ENCODE measurements around the gene AMOTL2. TPM values are rescaled to one million over a fixed set of nuclear protein-coding genes. Genes with fewer than 3 reads are reported as not detected.

AMOTL2 gene
- total and polyA plus RNA-seq, 9 of the 15 experiments (the other 6 are each of a cell fraction or from before 2014, with no cell fraction given) = 0.12 to 0.31 TPM; not detected in 7

DNA sequence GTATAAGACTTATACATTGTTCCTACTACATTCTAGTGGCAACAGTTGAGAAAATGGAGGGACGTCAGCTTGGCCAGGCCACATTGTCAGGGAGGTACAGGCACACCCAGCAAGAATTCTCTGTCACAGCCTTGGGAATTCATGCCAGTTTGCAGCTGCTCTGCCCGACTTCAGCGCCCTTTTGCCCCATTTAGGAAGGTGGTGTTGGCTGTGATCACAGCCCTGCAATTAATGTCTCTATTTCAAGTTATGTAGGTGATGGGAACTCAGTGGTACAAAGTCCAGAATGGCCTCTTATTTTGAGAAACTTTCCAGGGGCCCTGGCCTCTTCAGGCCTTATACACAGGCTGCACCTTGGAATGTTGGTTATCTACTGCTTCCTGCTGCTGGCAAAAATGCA, 26.7 kb downstream of the AMOTL2 start:
- POLR2A ChIA-PET = no interaction called here
- Histone ChIP-seq H3K9ac (ENCODE audit: insufficient read depth in 1 of 2, low read depth in 2 of 2, low read length in 2 of 2) (no peak overlapping the region), H3K27ac (ENCODE audit: extremely low read depth, low read depth, low read length) (no peak overlapping the region), H3K79me2 (ENCODE audit: control insufficient read depth, insufficient read depth, low read length) (no peaks in the 10 kb centered on the region), H3K9me3 (replicated peaks; ENCODE audit: control insufficient read depth, insufficient read depth, low read depth, low read length) (no peaks in the 10 kb centered on the region), H3K4me2 (ENCODE audit: insufficient read depth, low read length) (no peak overlapping the region), H3K4me3 (no peak overlapping the region), H3K4me1 (replicated peaks in 1 of 2; ENCODE audit: control insufficient read depth in 2 of 2, insufficient read depth in 2 of 2, low read length in 2 of 2) (no peaks in the 10 kb centered on the region), H3K36me3 (ENCODE audit: control insufficient read depth, insufficient read depth, low read length) (no peaks in the 10 kb centered on the region), H3K9me1 (ENCODE audit: control insufficient read depth, insufficient read depth, low read length) (no peaks in the 10 kb centered on the region), H4K20me1 (replicated peaks; ENCODE audit: control insufficient read depth, insufficient read depth, low read length) (no peaks in the 10 kb centered on the region), H3K27me3 (ENCODE audit: control insufficient read depth in 2 of 2, insufficient read depth in 2 of 2, low read length in 2 of 2) (no peaks in the 10 kb centered on the region), H2AFZ (ENCODE audit: low read depth, low read length) (no peak overlapping the region)
- DNase-seq (ENCODE audit: extremely low read depth in 1 of 4, low spot score in 3 of 4) = no peak
- BruUV-seq (replicated peaks) = no TSS peak
- no peak for FAIRE-seq
- CTCF ChIA-PET (ENCODE audit: low intra/inter-chr PET ratio) = no interaction called here
- no peak for ATAC-seq
- intact Hi-C loops (cut with micrococcal nuclease) = no loop called here
- in situ Hi-C loops (cut with MboI) = no loop called here
- WGBS (ENCODE audit: insufficient coverage, low coverage, missing lambda C conversion rate) = 0% methylated on average over 3 of the region's 3 CpGs
- TF ChIP-seq CCAR2 (IDR thresholded peaks at IDR 0.05; ENCODE audit: low read depth, low read length) = no peak
- no peak for TF ChIP-seq GTF2A2 (tag; IDR thresholded peaks at IDR 0.05)
- TF ChIP-seq, protein P1, sequence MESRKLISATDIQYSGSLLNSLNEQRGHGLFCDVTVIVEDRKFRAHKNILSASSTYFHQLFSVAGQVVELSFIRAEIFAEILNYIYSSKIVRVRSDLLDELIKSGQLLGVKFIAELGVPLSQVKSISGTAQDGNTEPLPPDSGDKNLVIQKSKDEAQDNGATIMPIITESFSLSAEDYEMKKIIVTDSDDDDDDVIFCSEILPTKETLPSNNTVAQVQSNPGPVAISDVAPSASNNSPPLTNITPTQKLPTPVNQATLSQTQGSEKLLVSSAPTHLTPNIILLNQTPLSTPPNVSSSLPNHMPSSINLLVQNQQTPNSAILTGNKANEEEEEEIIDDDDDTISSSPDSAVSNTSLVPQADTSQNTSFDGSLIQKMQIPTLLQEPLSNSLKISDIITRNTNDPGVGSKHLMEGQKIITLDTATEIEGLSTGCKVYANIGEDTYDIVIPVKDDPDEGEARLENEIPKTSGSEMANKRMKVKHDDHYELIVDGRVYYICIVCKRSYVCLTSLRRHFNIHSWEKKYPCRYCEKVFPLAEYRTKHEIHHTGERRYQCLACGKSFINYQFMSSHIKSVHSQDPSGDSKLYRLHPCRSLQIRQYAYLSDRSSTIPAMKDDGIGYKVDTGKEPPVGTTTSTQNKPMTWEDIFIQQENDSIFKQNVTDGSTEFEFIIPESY (CRISPR knock-in tag; IDR thresholded peaks at IDR 0.05) = no peak
- TF ChIP-seq MCM3 (IDR thresholded peaks at IDR 0.05) = no peak
- TF ChIP-seq CEBPG (CRISPR knock-in tag; IDR thresholded peaks at IDR 0.05) = no peak
- no peak for TF ChIP-seq CEBPG (tag; conservative IDR thresholded peaks at IDR 0.05 in 1 of 2, IDR thresholded peaks at IDR 0.05 in 1 of 2)
- TF ChIP-seq, protein P2, sequence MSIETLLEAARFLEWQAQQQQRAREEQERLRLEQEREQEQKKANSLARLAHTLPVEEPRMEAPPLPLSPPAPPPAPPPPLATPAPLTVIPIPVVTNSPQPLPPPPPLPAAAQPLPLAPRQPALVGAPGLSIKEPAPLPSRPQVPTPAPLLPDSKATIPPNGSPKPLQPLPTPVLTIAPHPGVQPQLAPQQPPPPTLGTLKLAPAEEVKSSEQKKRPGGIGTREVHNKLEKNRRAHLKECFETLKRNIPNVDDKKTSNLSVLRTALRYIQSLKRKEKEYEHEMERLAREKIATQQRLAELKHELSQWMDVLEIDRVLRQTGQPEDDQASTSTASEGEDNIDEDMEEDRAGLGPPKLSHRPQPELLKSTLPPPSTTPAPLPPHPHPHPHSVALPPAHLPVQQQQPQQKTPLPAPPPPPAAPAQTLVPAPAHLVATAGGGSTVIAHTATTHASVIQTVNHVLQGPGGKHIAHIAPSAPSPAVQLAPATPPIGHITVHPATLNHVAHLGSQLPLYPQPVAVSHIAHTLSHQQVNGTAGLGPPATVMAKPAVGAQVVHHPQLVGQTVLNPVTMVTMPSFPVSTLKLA (conservative IDR thresholded peaks at IDR 0.05) = no peak
- TF ChIP-seq FOXM1 (IDR thresholded peaks at IDR 0.05; ENCODE audit: low read depth) = no peak
- TF ChIP-seq FOXM1 (CRISPR knock-in tag; IDR thresholded peaks at IDR 0.05; ENCODE audit: low read depth) = no peak
- TF ChIP-seq, protein P3, sequence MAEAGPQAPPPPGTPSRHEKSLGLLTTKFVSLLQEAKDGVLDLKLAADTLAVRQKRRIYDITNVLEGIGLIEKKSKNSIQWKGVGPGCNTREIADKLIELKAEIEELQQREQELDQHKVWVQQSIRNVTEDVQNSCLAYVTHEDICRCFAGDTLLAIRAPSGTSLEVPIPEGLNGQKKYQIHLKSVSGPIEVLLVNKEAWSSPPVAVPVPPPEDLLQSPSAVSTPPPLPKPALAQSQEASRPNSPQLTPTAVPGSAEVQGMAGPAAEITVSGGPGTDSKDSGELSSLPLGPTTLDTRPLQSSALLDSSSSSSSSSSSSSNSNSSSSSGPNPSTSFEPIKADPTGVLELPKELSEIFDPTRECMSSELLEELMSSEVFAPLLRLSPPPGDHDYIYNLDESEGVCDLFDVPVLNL (CRISPR knock-in tag; IDR thresholded peaks at IDR 0.05; ENCODE audit: low read depth) = no peak
- TF ChIP-seq, protein P4, sequence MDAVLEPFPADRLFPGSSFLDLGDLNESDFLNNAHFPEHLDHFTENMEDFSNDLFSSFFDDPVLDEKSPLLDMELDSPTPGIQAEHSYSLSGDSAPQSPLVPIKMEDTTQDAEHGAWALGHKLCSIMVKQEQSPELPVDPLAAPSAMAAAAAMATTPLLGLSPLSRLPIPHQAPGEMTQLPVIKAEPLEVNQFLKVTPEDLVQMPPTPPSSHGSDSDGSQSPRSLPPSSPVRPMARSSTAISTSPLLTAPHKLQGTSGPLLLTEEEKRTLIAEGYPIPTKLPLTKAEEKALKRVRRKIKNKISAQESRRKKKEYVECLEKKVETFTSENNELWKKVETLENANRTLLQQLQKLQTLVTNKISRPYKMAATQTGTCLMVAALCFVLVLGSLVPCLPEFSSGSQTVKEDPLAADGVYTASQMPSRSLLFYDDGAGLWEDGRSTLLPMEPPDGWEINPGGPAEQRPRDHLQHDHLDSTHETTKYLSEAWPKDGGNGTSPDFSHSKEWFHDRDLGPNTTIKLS (IDR thresholded peaks at IDR 0.05; ENCODE audit: borderline replicate concordance, low read depth) = no peak
- TF ChIP-seq, protein P5, sequence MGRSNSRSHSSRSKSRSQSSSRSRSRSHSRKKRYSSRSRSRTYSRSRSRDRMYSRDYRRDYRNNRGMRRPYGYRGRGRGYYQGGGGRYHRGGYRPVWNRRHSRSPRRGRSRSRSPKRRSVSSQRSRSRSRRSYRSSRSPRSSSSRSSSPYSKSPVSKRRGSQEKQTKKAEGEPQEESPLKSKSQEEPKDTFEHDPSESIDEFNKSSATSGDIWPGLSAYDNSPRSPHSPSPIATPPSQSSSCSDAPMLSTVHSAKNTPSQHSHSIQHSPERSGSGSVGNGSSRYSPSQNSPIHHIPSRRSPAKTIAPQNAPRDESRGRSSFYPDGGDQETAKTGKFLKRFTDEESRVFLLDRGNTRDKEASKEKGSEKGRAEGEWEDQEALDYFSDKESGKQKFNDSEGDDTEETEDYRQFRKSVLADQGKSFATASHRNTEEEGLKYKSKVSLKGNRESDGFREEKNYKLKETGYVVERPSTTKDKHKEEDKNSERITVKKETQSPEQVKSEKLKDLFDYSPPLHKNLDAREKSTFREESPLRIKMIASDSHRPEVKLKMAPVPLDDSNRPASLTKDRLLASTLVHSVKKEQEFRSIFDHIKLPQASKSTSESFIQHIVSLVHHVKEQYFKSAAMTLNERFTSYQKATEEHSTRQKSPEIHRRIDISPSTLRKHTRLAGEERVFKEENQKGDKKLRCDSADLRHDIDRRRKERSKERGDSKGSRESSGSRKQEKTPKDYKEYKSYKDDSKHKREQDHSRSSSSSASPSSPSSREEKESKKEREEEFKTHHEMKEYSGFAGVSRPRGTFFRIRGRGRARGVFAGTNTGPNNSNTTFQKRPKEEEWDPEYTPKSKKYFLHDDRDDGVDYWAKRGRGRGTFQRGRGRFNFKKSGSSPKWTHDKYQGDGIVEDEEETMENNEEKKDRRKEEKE (IDR thresholded peaks at IDR 0.05; ENCODE audit: borderline replicate concordance in 1 of 2, control insufficient read depth in 1 of 2, low read depth in 2 of 2, low read length in 1 of 2) = no peak
- TF ChIP-seq FOSL1 (tag; conservative IDR thresholded peaks at IDR 0.05) = no peak

All from K562 (cell line).